PC-3 (cell line): Measurements from ENCODE around the gene TGFBI.

Experiments used
- EZH2 ChIP-seq: fragments of 300-600 bp; sonication (generic); IDR thresholded peaks from one replicate; pipeline ENCODE4 v1.6.1; 2017; ENCODE audit warnings: antibody characterized with exemption, mild to moderate bottlenecking, low read length; ENCODE audit not compliant: unreplicated experiment
- TF ChIP-seq, protein P1 (sequence below): fragments of 300-600 bp; sonication (generic); conservative IDR thresholded peaks from 2 replicates; pipeline ENCODE4 v1.5.1; 2017; ENCODE audit warnings: antibody characterized with exemption, low read depth, mild to moderate bottlenecking, low read length

GRCh38 chr5:136079195-136079985 is 50.6 kb downstream of the TGFBI start:
- TF ChIP-seq, protein P1, sequence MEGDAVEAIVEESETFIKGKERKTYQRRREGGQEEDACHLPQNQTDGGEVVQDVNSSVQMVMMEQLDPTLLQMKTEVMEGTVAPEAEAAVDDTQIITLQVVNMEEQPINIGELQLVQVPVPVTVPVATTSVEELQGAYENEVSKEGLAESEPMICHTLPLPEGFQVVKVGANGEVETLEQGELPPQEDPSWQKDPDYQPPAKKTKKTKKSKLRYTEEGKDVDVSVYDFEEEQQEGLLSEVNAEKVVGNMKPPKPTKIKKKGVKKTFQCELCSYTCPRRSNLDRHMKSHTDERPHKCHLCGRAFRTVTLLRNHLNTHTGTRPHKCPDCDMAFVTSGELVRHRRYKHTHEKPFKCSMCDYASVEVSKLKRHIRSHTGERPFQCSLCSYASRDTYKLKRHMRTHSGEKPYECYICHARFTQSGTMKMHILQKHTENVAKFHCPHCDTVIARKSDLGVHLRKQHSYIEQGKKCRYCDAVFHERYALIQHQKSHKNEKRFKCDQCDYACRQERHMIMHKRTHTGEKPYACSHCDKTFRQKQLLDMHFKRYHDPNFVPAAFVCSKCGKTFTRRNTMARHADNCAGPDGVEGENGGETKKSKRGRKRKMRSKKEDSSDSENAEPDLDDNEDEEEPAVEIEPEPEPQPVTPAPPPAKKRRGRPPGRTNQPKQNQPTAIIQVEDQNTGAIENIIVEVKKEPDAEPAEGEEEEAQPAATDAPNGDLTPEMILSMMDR, result no peak; the same call in 1 of the 2 replicates
- no peak for TF ChIP-seq EZH2
